GM23248 (cell line): ENCODE measurements around the gene HSPB7.
"Not testable (repeated sequence)": the region's sequence is repeated elsewhere in the genome, so short reads cannot be mapped to it uniquely, and the experiment has no call there.

ENCODE experiments used
- EZH2 ChIP-seq: fragments of 200-600 bp; sonication (generic); IDR thresholded peaks from 2 replicates; pipeline ENCODE4 v1.6.1; 2018; ENCODE audit warnings: antibody characterized with exemption, mild to moderate bottlenecking; ENCODE audit not compliant: insufficient read depth, poor library complexity, severe bottlenecking
- EZH2phosphoT487 ChIP-seq: fragments of 200-600 bp; sonication (generic); IDR thresholded peaks from 2 replicates; pipeline ENCODE4 v1.6.1; 2018; ENCODE audit warnings: antibody characterized with exemption, moderate library complexity, mild to moderate bottlenecking, low read depth; ENCODE audit not compliant: insufficient read depth

DNA sequence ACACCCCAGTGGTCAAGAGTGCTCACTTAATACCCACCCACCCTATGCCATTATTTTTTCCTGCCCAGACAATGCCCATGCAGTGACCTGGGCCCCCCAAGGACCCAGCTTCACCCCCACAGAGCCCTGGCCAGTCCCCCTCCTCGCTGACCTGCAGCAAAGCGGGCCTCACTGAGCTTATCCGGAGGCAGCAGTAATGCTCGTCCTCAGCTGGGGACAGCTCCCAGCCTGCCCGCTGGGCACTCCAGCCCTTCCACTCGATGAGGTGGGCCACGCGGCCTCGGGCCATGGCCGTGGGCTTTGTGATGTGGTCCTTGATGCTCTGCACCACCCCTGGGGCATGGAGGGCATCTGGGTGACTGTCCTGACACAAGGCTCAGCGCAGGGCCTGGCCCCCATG lies 18.6 kb upstream of the HSPB7 start:
- TF ChIP-seq EZH2phosphoT487, EZH2: not testable (repeated sequence)
